Mucosa of stomach (tissue), 1 donor: ENCODE data around the gene ANO10.

Experiments used
- H3K27me3 ChIP-seq: one replicate; pipeline ENCODE4 v1.7.0; 2013; ENCODE audit warnings: mild to moderate bottlenecking, low read length; ENCODE audit not compliant: control insufficient read depth, insufficient read depth
- H3K36me3 ChIP-seq: one replicate; pipeline ENCODE4 v1.7.0; 2013; ENCODE audit warnings: low read length; ENCODE audit not compliant: control insufficient read depth, insufficient read depth
- H3K4me1 ChIP-seq: one replicate; pipeline ENCODE4 v1.7.0; 2013; ENCODE audit warnings: mild to moderate bottlenecking, low read length; ENCODE audit not compliant: control insufficient read depth, insufficient read depth
- H3K4me3 ChIP-seq: one replicate; pipeline ENCODE4 v1.7.0; 2013; ENCODE audit warnings: low read length
- H3K9ac ChIP-seq: one replicate; pipeline ENCODE4 v1.7.0; 2013; ENCODE audit warnings: mild to moderate bottlenecking, low read length, moderate library complexity
- H3K9me3 ChIP-seq: one replicate; pipeline ENCODE4 v1.7.0; 2013; ENCODE audit warnings: mild to moderate bottlenecking, low read length, moderate library complexity; ENCODE audit not compliant: control insufficient read depth
- donor health status: Pancreatic carcinoma.

ANO10 gene

GRCh38 chr3:43343185-43343584, 278.6 kb downstream of the ANO10 start:
- Histone ChIP-seq H3K9ac (no peak overlapping the region), H3K4me3 (no peak overlapping the region), H3K27me3 (no peaks in the 10 kb centered on the region), H3K4me1 (no peaks in the 10 kb centered on the region), H3K9me3 (peaks cover 5% of the 10 kb centered on the region), H3K36me3 (peaks cover 8% of the 10 kb centered on the region)

DNA sequence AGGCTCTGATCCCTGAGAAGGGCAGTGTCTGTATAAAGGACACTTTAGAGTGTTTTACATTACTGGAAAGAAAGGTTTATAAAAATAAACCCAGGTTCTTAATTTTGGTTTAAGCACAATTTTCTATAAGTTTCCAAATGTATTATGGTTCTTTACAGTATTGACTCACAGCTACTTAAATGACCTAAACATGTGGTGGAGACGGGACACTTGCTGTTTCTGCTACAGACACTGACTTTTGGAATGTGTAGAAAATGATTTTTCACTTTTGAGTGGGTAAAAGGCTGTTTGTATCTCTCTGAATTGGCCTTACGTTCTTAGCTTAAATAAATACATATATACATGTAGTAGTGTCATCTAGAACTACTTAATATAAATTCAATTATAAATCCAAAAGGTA, 280.0 kb downstream of the ANO10 start:
- H3K9ac ChIP-seq, result no peak overlapping the region
- no peaks in the 10 kb centered on the region for H3K27me3 ChIP-seq
- H3K9me3 ChIP-seq, result peaks cover 11% of the 10 kb centered on the region
- peaks cover 8% of the 10 kb centered on the region for H3K36me3 ChIP-seq
- no peak overlapping the region for H3K4me3 ChIP-seq
- H3K4me1 ChIP-seq, result no peaks in the 10 kb centered on the region

- no peak overlapping the region for H3K4me3 ChIP-seq
- H3K9ac ChIP-seq, result no peak overlapping the region
- H3K9me3 ChIP-seq, result peaks cover 11% of the 10 kb centered on the region
- H3K27me3 ChIP-seq, result no peaks in the 10 kb centered on the region
- no peaks in the 10 kb centered on the region for H3K4me1 ChIP-seq
- peaks cover 8% of the 10 kb centered on the region for H3K36me3 ChIP-seq
Observed at GRCh38 chr3:43340403-43340802, 281.4 kb downstream of the ANO10 start.

DNA sequence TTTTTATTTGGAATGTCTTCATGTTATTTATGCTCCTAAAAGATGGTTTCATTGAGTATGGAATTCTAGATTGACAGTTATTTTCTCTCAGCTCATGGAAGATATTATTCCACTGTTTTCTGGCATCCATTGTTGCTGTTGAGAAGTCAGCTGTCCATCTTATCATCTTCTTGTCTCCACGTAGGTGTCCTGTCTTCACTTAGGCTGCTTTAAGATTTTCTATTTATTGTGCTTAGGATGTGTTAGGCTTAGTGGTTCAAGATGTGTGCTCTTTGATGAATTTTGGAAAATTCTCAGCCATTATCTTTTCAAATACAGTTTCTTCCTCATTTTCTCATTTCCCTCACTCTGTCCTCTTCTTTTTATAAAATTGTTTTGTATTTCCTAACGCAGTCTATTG, 283.5 kb downstream of the ANO10 start:
- H3K4me1 ChIP-seq, result no peaks in the 10 kb centered on the region
- peaks cover 8% of the 10 kb centered on the region for H3K36me3 ChIP-seq
- no peak overlapping the region for H3K4me3 ChIP-seq

GRCh38 chr3:43335799-43336198, 286.0 kb downstream of the ANO10 start:
- Histone ChIP-seq H3K4me1 (no peaks in the 10 kb centered on the region), H3K9me3 (peaks cover 11% of the 10 kb centered on the region), H3K27me3 (no peaks in the 10 kb centered on the region), H3K9ac (no peak overlapping the region), H3K4me3 (no peak overlapping the region), H3K36me3 (peaks cover 8% of the 10 kb centered on the region)

More for the DNA sequence above, 283.5 kb downstream of the ANO10 start:
- H3K27me3 ChIP-seq, result no peaks in the 10 kb centered on the region
- H3K9ac ChIP-seq, result no peak overlapping the region
- peaks cover 11% of the 10 kb centered on the region for H3K9me3 ChIP-seq

DNA sequence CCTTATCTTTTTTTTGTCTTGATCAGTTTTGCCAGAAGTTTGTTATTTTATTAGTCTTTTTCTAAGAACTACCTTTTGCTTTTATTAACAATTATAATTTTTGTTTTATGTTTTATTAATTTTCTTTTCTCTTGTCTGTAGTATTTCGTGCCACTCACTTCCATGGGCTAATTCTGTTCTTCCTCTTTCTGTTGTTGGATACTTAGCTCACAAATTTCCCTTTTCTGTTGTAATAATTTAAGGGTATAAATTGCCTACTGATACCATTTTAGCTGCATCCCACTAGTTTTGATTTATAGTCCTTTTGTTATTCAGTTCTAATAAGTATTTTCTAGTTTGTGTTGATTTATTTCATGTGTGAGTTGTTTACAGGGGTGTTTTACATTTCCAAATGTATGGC, 286.8 kb downstream of the ANO10 start:
- H3K27me3 ChIP-seq, result no peaks in the 10 kb centered on the region
- H3K9me3 ChIP-seq, result peaks cover 11% of the 10 kb centered on the region
- peaks cover 8% of the 10 kb centered on the region for H3K36me3 ChIP-seq
- H3K9ac ChIP-seq, result no peak overlapping the region
- H3K4me3 ChIP-seq, result no peak overlapping the region
- H3K4me1 ChIP-seq, result no peaks in the 10 kb centered on the region

GRCh38 chr3:43331381-43331780, 290.4 kb downstream of the ANO10 start:
- H3K27me3 ChIP-seq, result no peaks in the 10 kb centered on the region
- no peaks in the 10 kb centered on the region for H3K9me3 ChIP-seq
- H3K4me1 ChIP-seq, result peaks cover 8% of the 10 kb centered on the region
- H3K9ac ChIP-seq, result no peak overlapping the region
- no peaks in the 10 kb centered on the region for H3K36me3 ChIP-seq
- no peak overlapping the region for H3K4me3 ChIP-seq

DNA sequence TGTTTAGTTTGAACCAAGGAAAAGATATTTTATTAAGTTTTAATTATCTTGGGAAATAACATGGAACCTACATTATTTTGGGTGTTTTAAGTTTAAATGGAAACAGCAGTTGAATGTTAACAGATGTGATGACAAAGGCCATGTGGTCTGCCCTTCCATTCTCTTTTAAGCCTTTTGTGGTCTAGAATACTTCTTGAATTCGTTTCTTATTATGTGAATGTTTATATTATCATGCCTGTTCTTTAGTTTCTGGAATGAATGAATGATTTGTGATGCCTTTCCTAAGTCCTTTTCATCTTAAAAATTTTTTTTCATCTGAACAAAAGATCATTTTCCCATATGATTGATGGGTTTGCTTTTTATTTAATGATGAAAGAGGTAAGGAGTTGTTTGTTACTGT, 290.8 kb downstream of the ANO10 start:
- peaks cover 12% of the 10 kb centered on the region for H3K4me1 ChIP-seq
- H3K36me3 ChIP-seq, result no peaks in the 10 kb centered on the region
- H3K27me3 ChIP-seq, result no peaks in the 10 kb centered on the region
- no peak overlapping the region for H3K9ac ChIP-seq
- H3K9me3 ChIP-seq, result no peaks in the 10 kb centered on the region
- no peak overlapping the region for H3K4me3 ChIP-seq

GRCh38 chr3:43328653-43329052, 293.2 kb downstream of the ANO10 start:
- peaks cover 12% of the 10 kb centered on the region for H3K4me1 ChIP-seq
- H3K9me3 ChIP-seq, result no peaks in the 10 kb centered on the region
- H3K36me3 ChIP-seq, result no peaks in the 10 kb centered on the region
- no peak overlapping the region for H3K9ac ChIP-seq
- no peaks in the 10 kb centered on the region for H3K27me3 ChIP-seq
- H3K4me3 ChIP-seq, result no peak overlapping the region

DNA sequence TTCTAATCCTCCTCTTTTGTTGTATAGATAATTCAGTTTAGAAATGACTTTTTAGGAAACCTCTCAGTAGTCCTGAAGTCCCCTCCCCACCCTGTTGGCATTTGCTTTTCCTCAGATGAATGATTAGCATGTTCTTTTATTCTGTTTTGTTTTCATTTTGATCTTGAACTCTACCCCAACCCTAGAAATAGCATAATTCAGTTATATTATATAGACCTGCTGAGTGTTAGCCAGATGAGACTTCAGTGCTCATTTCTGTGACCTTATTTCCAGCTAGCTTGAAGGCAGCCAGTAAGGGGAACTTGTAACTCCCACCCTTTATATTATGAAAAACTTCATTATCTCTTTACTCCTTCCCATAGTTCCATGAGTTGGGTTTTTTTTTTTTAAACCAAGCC, 294.2 kb downstream of the ANO10 start:
- no peak overlapping the region for H3K4me3 ChIP-seq
- H3K9me3 ChIP-seq, result no peaks in the 10 kb centered on the region
- no peaks in the 10 kb centered on the region for H3K36me3 ChIP-seq
- no peak overlapping the region for H3K9ac ChIP-seq
- H3K27me3 ChIP-seq, result no peaks in the 10 kb centered on the region
- H3K4me1 ChIP-seq, result peaks cover 12% of the 10 kb centered on the region

- H3K4me1 ChIP-seq, result peaks cover 12% of the 10 kb centered on the region
- H3K9ac ChIP-seq, result no peak overlapping the region
- H3K9me3 ChIP-seq, result no peaks in the 10 kb centered on the region
- no peak overlapping the region for H3K4me3 ChIP-seq
- H3K36me3 ChIP-seq, result no peaks in the 10 kb centered on the region
- H3K27me3 ChIP-seq, result no peaks in the 10 kb centered on the region
Observed at GRCh38 chr3:43326891-43327581, 294.8 kb downstream of the ANO10 start.

DNA sequence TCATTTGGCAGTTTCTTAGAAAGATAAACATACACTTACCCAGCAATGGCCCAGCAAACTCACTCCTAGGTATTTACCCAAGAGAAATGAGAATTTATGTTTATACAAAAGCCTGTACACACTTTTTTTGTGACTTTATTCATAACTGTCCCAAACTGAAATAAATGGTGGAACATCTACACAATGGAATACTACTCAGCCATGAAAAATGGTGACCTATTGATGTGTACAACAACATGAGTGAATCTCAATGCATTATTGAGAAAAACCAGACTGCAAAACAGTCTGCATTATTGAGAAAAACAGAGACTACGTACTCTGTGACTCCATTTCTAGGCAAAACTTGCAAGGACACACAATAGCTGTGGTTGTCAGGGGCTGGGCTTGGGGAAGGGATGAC, 298.3 kb downstream of the ANO10 start:
- Histone ChIP-seq H3K4me3 (no peak overlapping the region), H3K9me3 (no peaks in the 10 kb centered on the region), H3K36me3 (peaks cover 5% of the 10 kb centered on the region), H3K27me3 (no peaks in the 10 kb centered on the region), H3K4me1 (peaks cover 12% of the 10 kb centered on the region), H3K9ac (no peak overlapping the region)

- Histone ChIP-seq H3K4me3 (no peak overlapping the region), H3K4me1 (peaks cover 11% of the 10 kb centered on the region)
Observed at GRCh38 chr3:43320288-43320687, 301.5 kb downstream of the ANO10 start.

More at GRCh38 chr3:43320288-43320687, 301.5 kb downstream of the ANO10 start:
- H3K27me3 ChIP-seq, result no peaks in the 10 kb centered on the region
- no peaks in the 10 kb centered on the region for H3K9me3 ChIP-seq
- H3K9ac ChIP-seq, result no peak overlapping the region
- peaks cover 5% of the 10 kb centered on the region for H3K36me3 ChIP-seq
